B cell (primary cell): ENCODE data around the gene DLG1. TPM values are rescaled to one million over a fixed set of nuclear protein-coding genes. Genes with fewer than 3 reads are reported as not detected.

Experiments used
- ATAC-seq: fragments of 200-7000 bp; cut with Tn5 transposase; one replicate; pipeline ENCODE4 v1.10.0; 2021; ENCODE audit warnings: low read depth, mild to moderate bottlenecking, moderate number of reproducible peaks, moderate library complexity
- CTCF ChIA-PET: fragments of 350-600 bp; sonication (Branson Sonifier 250); formaldehyde crosslinking; loops from one replicate; lab custom pipeline; 2021; ENCODE audit warnings: antibody characterized with exemption, inconsistent platforms; lab: Charles Lee
- POLR2A ChIA-PET: fragments of 350-600 bp; sonication (Branson Sonifier 250); formaldehyde crosslinking; loops from one replicate; lab custom pipeline; 2021; ENCODE audit warnings: antibody characterized with exemption; lab: Charles Lee
- DNase-seq: peaks from one replicate; pipeline ENCODE4 v3.0.0; 2013
- H2AFZ ChIP-seq: 2 replicates; pipeline ENCODE4 v1.6.1; 2012; ENCODE audit warnings: mild to moderate bottlenecking, low read depth, low read length; ENCODE audit not compliant: insufficient read depth, poor library complexity, severe bottlenecking
- H3K27ac ChIP-seq, 2 donors: 1 replicate in 1 of 2; 2 replicates in 1 of 2; pipeline ENCODE4 v1.5.1; 2012 to 2013; ENCODE audit warnings: low read length in 2 of 2, mild to moderate bottlenecking in 2 of 2, moderate library complexity in 1 of 2
- H3K27me3 ChIP-seq, 4 experiments: fragments of 200-600 bp in 1 of 4; sonication (generic) in 1 of 4; replicated peaks in 1 of 4; 1 replicate in 2 of 4; 2 replicates in 2 of 4; pipeline versions ENCODE4 v1.6.1 to v1.7.0; 2013 to 2016; ENCODE audit warnings: low read length in 3 of 4, mild to moderate bottlenecking in 2 of 4, mixed read lengths in 1 of 4, moderate library complexity in 1 of 4; ENCODE audit not compliant: insufficient read depth in 4 of 4, control insufficient read depth in 3 of 4; ENCODE audit errors: control extremely low read depth in 1 of 4
- H3K36me3 ChIP-seq, 2 experiments: replicated peaks in 1 of 2; 1 replicate in 1 of 2; 2 replicates in 1 of 2; pipeline versions ENCODE4 v1.6.1 to v1.7.1; 2013; ENCODE audit warnings: low read length in 1 of 2; ENCODE audit not compliant: insufficient read depth in 2 of 2, control insufficient read depth in 1 of 2; ENCODE audit errors: control extremely low read depth in 1 of 2, extremely low read depth in 1 of 2
- H3K4me1 ChIP-seq, 2 donors: fragments of 200-600 bp in 1 of 2; sonication (generic) in 1 of 2; 1 replicate in 1 of 2; 2 replicates in 1 of 2; pipeline versions ENCODE4 v1.5.1 to v1.6.1; 2013 to 2017; ENCODE audit warnings: low read length in 2 of 2; ENCODE audit not compliant: control insufficient read depth in 2 of 2, insufficient read depth in 2 of 2
- H3K4me2 ChIP-seq: replicated peaks from 2 replicates; pipeline ENCODE3; 2012; ENCODE audit warnings: mild to moderate bottlenecking, low read depth, low read length; ENCODE audit not compliant: poor library complexity, severe bottlenecking
- H3K4me3 ChIP-seq, 5 experiments: fragments of 200-600 bp in 1 of 5; sonication (generic) in 1 of 5; 1 replicate in 3 of 5; 2 replicates in 2 of 5; pipeline versions ENCODE4 v1.5.1 to v1.7.0; 2011 to 2016; ENCODE audit warnings: low read length in 4 of 5, mild to moderate bottlenecking in 4 of 5, low read depth in 2 of 5, control low read depth in 1 of 5, moderate library complexity in 1 of 5; ENCODE audit not compliant: insufficient read depth in 1 of 5; ENCODE audit errors: control extremely low read depth in 1 of 5, extremely low read depth in 1 of 5
- H3K79me2 ChIP-seq: fragments of 200-600 bp; sonication (generic); one replicate; pipeline ENCODE4 v1.6.0; 2016; ENCODE audit warnings: low read length; ENCODE audit not compliant: control insufficient read depth, insufficient read depth
- H3K9ac ChIP-seq: fragments of 200-600 bp; sonication (generic); 2 replicates; pipeline ENCODE4 v1.6.1; 2017; ENCODE audit warnings: mild to moderate bottlenecking, low read length, moderate library complexity
- H3K9me3 ChIP-seq, 3 donors: one replicate each; pipeline versions ENCODE4 v1.6.1 to v1.7.1; 2013; ENCODE audit warnings: low read length in 2 of 3; ENCODE audit not compliant: control insufficient read depth in 2 of 3, insufficient read depth in 1 of 3; ENCODE audit errors: control extremely low read depth in 1 of 3
- H4K20me1 ChIP-seq: 2 replicates; pipeline ENCODE4 v1.6.0; 2012; ENCODE audit warnings: mild to moderate bottlenecking, low read length; ENCODE audit not compliant: insufficient read depth, control insufficient read depth, poor library complexity, severe bottlenecking
- H3K27ac Mint-ChIP-seq: one replicate; pipeline ENCODE4 v1.8.0; 2021; ENCODE audit warnings: mixed read lengths
- H3K27me3 Mint-ChIP-seq: one replicate; pipeline ENCODE4 v1.8.0; 2021; ENCODE audit warnings: mixed read lengths
- H3K4me1 Mint-ChIP-seq: one replicate; pipeline ENCODE4 v1.8.0; 2021; ENCODE audit warnings: mixed read lengths
- H3K4me3 Mint-ChIP-seq: one replicate; pipeline ENCODE4 v1.8.0; 2021; ENCODE audit warnings: mixed read lengths
- H3K9me3 Mint-ChIP-seq: one replicate; pipeline ENCODE4 v1.8.0; 2022; ENCODE audit warnings: mixed read lengths; ENCODE audit not compliant: insufficient read depth
- EZH2 ChIP-seq: IDR thresholded peaks from 2 replicates; pipeline ENCODE4 v1.6.1; 2012; ENCODE audit warnings: borderline replicate concordance, low read depth, mild to moderate bottlenecking, moderate library complexity, low read length; ENCODE audit not compliant: insufficient read depth, poor library complexity, severe bottlenecking
- WGBS: methylation state at CpG from one replicate; pipeline ENCODE4 v1.1.5; 2013; ENCODE audit warnings: missing lambda C conversion rate; ENCODE audit not compliant: insufficient coverage; 5-methylcytosine and 5-hydroxymethylcytosine counted together
- intact Hi-C: fragments of 100-400 bp; cut with micrococcal nuclease; formaldehyde crosslinking; loops from one replicate; pipeline ENCODE4 v1.10.0; 2022
- polyA plus RNA-seq: library from polyadenylated mRNA; depleted of rRNA; stranded (reverse); fragments of >200 nt; gene quantifications from 2 replicates; pipeline ENCODE4 v1.2.3, GENCODE V29; 2012
- total RNA-seq, 2 donors: library from RNA; stranded (reverse); fragments of 120-200 nt in 1 of 2; gene quantifications; 1 replicate in 1 of 2; 2 replicates in 1 of 2; pipeline versions ENCODE4 v1.2.3 to v1.2.4, GENCODE V29; 2013 to 2022
- TF ChIP-seq, protein P1 (sequence below): fragments of 200-600 bp; IDR thresholded peaks from one replicate; pipeline ENCODE4 v1.8.0; 2022; ENCODE audit warnings: antibody characterized with exemption, mild to moderate bottlenecking

Gene DLG1
- total and polyA plus RNA-seq, 2 donors (not counting 1 experiment from before 2014, with no cell fraction given): 23.4 to 114 TPM

DNA sequence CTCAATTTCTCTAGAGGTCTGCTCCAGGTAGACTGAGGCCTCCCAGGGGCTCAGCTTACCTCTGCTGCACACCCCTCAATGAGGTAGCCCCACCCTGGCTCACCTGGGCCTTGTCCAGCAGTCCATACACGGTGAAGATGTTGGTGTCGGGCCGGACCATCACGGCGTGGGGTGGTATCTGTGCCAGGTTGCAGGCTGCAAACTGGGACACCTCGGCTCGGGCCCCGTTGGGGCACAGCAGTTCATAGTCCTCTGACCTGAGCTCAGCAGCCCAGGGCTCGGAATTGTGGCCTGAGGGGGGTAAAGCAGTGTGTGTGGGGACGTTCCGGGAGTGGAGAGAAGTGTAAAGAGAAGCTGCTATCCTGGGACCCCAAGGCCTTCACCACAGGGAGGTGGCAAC, 292.0 kb downstream of the DLG1 start:
- H3K4me2 ChIP-seq: no peak overlapping the region
- no peaks in the 10 kb centered on the region for H4K20me1 ChIP-seq
- H3K27me3 ChIP-seq: peaks cover 0 to 16% (median 6%) of the 10 kb centered on the region in 4 experiments
- ChIA-PET CTCF (interaction anchor here (4.9 to 7.2 kb wide), 2 partner anchors 16 to 23 kb away, joined by 45 to 64 read pairs; partner anchors contain the start of gene MELTF), POLR2A (no interaction called here)
- ATAC-seq: no peak
- no peak overlapping the region for H3K4me3 Mint-ChIP-seq
- WGBS: 96% methylated on average over 10 of the region's 11 CpGs
- no peak for DNase-seq
- peaks cover 7 to 13% of the 10 kb centered on the region in 2 donors for H3K4me1 ChIP-seq
- no peak overlapping the region for H3K27ac ChIP-seq
- H3K36me3 ChIP-seq: no peaks in the 10 kb centered on the region
- no peaks in the 10 kb centered on the region for H3K9me3 ChIP-seq
- H3K9ac ChIP-seq: no peak overlapping the region
- no peaks in the 10 kb centered on the region for H3K79me2 ChIP-seq
- peaks cover 19% of the 10 kb centered on the region for H3K27me3 Mint-ChIP-seq
- peaks cover 12% of the 10 kb centered on the region for H3K4me1 Mint-ChIP-seq
- no peak overlapping the region for H2AFZ ChIP-seq
- no peak overlapping the region for H3K4me3 ChIP-seq
- TF ChIP-seq, protein P1, sequence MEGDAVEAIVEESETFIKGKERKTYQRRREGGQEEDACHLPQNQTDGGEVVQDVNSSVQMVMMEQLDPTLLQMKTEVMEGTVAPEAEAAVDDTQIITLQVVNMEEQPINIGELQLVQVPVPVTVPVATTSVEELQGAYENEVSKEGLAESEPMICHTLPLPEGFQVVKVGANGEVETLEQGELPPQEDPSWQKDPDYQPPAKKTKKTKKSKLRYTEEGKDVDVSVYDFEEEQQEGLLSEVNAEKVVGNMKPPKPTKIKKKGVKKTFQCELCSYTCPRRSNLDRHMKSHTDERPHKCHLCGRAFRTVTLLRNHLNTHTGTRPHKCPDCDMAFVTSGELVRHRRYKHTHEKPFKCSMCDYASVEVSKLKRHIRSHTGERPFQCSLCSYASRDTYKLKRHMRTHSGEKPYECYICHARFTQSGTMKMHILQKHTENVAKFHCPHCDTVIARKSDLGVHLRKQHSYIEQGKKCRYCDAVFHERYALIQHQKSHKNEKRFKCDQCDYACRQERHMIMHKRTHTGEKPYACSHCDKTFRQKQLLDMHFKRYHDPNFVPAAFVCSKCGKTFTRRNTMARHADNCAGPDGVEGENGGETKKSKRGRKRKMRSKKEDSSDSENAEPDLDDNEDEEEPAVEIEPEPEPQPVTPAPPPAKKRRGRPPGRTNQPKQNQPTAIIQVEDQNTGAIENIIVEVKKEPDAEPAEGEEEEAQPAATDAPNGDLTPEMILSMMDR: no peak
- TF ChIP-seq EZH2: no peak
- H3K9me3 Mint-ChIP-seq: no peaks in the 10 kb centered on the region
- intact Hi-C loops: no loop called here
- no peak overlapping the region for H3K27ac Mint-ChIP-seq
